NCI-H510A (cell line): ENCODE measurements around the gene PLEK2.

Source experiments
- DNase-seq: peaks from one replicate; lab custom pipeline; 2025; lab: John Stamatoyannopoulos, UW

The PLEK2 gene

GRCh38 chr14:67396381-67396970 is 15.5 kb downstream of the PLEK2 start:
- no peak for DNase-seq

DNA sequence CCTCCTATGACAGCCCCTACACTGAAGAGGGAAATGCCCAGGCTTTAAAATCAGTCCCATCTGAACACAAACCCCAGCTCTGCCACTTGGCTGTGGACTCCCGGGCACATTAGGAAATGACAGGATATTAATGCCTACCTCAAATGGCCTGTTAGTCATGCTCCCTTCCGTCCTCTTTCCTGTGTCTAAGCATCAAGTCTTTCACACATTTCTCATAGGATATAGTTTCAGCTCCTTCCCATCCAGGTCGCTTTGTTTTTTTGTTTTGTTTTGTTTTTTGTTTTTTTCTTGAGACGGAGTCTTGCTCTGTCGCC is 16.1 kb downstream of the PLEK2 start:
- DNase-seq: no peak

- DNase-seq: no peak
Observed at GRCh38 chr14:67395086-67395875, 16.7 kb downstream of the PLEK2 start.

GRCh38 chr14:67393689-67394088 is 18.3 kb downstream of the PLEK2 start:
- DNase-seq: no peak

DNA sequence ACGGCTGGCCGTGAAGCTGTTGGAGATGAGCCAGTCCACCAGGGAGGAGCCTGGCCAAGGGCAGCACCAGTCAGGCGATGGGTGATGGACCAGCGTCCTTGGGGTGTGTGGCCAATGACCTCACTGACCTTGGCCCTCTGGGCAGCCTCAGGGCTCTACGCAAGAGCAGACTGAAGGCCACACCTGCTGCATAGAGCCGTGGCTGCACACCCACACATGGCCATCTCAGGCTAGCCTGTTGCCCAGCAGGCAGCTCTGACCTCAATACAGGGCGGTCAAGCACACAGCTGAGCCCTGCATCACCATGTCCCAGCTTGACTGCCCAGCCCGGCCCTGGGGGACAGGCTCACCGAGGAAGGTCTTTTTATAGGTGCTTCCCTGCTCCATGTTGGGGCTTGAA is 19.2 kb downstream of the PLEK2 start:
- no peak for DNase-seq

GRCh38 chr14:67392123-67392522 is 19.8 kb downstream of the PLEK2 start:
- DNase-seq: no peak

GRCh38 chr14:67391268-67391667 is 20.7 kb downstream of the PLEK2 start:
- no peak for DNase-seq

DNA sequence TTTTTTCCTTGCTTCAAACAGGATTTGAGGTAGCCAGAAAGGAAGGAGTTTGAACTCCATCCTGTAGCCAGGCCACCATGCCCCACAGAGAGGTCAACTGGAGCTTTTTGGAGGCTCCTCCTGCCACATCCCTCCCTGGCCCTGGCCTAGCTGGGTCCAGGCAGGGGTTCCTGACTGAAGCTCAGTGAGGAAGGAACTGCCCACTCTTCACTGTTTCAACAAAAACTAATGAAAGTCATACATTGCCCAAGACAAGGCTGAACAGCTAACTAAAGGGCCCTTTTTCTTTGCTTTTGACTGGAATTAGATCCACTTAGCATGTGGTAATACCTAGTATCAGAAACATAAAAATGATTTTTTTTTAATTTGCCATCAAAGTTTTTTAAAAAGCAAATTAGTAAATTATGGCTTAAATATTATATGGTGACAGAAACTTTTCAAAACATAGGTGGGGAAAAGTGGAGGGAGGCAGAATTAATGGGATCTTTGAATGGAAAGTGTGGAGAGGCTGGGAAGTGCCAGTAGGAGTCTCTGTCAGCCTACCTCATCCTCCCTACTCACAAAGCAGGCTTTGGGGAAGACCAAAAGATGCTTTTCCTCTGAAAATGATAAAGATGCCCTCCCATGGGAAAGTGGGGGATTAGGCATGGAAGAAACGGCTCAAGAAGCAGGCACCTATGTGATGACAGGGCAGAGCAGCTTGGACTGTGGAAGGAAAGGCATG is 22.0 kb downstream of the PLEK2 start:
- DNase-seq: no peak

GRCh38 chr14:67389275-67389674 is 22.7 kb downstream of the PLEK2 start:
- DNase-seq: no peak

DNA sequence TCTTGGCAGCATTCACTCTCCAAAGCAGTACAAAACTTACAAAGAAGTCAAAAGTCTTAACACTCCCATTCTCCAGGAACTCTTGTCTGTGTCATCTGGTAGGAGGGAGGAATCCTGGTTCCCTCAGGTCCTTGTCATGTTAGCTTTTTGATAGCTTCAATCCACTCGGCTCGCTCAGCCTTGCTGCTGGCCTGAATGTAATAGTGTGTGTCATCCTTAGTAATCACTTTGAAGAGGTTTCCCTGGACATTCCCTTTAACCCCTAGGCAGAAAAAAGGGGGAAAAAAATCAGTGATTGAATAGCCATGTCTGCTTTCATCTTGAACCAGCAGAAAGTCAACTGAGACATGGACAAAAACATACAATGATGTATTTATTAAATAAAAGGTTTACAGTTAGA is 24.8 kb downstream of the PLEK2 start:
- no peak for DNase-seq

DNA sequence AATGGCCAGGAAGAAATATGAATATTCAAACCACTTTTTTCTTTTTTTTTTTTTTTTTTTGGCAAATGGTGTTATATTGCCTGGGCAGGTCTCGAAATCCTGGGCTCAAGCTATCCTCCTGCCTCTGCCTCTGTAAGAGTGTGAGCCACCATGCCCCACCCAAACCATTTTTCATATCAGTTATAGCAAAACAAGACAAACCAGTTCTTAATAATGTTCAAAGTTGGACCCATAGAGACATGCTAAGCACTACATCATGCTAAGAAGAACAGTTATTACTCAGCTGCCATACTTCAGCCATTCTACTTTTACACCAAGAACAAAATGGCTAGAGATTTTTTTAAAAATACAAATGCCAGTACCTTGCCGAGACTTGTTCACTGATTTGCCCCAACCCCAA is 26.3 kb downstream of the PLEK2 start:
- no peak for DNase-seq

GRCh38 chr14:67385120-67385519 is 26.8 kb downstream of the PLEK2 start:
- DNase-seq: no peak

DNA sequence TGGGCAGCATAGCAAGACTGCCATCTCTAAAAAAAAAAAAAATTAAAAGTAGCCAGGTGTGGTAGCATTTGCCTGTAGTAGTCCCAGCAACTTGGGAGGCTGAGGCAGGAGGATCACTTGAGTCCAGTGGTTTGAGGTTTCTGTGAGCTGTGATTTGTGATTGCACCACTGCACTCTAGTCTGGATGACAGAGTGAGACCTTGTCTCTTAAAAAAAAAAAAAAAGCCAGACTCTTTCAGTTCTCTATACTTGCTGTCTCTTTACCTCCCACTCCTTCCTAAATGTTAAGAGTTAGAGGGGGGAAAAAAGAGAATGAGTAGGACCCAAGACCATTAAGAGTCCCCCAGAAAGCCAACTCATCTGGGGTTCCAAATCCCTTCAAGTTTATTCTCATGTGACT is 34.0 kb downstream of the PLEK2 start:
- no peak for DNase-seq

GRCh38 chr14:67373347-67373746 is 38.6 kb downstream of the PLEK2 start:
- DNase-seq: no peak

- no peak for DNase-seq
Observed at GRCh38 chr14:67372833-67373232, 39.1 kb downstream of the PLEK2 start.

DNA sequence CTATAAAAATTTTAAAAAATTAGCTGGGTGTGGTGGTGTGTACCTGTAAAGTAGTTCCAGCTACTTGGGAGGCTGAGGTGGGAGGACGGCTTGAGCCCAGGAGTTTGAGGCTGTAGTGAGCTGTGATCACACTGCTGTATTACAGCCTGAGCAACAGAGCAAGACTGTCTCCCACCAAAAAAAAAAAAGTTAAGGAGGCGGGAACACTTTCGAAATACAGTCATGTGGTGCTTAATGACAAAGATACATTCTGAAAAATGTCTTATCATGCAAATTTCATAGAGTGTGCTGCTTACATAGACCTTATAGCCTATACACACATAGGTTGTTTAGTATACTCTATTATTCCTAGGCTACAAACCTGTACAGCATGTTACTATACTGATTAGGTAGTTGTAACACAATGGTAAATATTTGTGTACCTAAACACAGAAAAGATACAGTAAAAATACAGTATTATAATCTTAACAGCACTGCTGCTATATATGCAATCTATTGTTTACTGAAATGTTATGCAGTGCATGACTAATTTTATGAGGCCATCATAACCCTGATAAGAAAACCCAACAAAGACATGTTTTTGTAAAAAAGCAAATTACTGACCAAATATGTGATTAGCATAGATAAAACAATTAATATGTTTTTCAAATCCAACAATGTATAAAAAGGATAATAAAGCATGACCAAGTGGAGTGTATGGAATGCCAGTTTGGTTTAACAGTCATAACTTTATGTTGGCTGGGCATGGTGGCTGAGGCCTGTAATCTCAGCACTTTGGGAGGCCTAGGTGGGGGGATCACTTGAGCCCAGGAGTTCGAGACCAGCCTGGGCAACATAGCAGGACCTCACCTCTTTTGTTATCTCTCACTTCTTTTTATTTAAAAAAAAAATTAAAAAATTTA is 40.5 kb downstream of the PLEK2 start:
- DNase-seq: no peak

DNA sequence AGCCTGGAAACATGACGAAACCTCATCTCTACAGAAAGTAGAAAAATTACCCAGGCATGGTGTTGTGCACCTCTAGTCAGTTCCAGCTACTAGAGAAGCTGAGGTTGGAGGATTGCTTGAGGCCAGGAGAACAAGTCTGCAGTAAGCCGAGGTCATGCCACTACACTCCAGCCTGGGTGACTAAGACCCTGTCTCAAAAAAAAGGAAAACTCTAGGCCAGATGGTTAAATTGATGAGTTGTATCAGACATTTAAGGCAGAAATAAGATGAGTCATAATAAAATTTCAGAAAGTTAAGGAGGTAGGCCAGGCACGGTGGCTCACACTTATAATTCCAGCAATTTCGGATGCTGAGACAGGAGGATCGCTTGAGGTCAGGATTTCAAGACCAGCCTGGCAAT is 41.1 kb downstream of the PLEK2 start:
- DNase-seq: no peak

GRCh38 chr14:67365476-67365875 is 46.5 kb downstream of the PLEK2 start:
- no peak for DNase-seq

- no peak for DNase-seq
Observed at GRCh38 chr14:67360470-67361206, 51.3 kb downstream of the PLEK2 start.

- peak; percentile 97 for DNase-seq
Observed at GRCh38 chr14:67359775-67360469, 52.0 kb downstream of the PLEK2 start, which contains the start of the genes ATP6V1D and EIF2S1. ATP6V1D (minus strand) TSS chr14:67359804; CDS start chr14:67359698, 106 bp downstream. EIF2S1 (plus strand) TSS chr14:67360328; CDS start chr14:67364768, 4,440 bp downstream.
